ENCODE data around the gene CASP6.

GRCh38 chr4:109708990-109709389 lies 5.7 kb upstream of the CASP6 start:
- TF ChIP-seq EZH2phosphoT487 (IDR thresholded peaks at IDR 0.05; ENCODE audit: borderline replicate concordance, low read depth, low read length) (no peak), CTCF (conservative IDR thresholded peaks at IDR 0.05; ENCODE audit: low read length) (no peak)
